Neuronal stem cell (in vitro differentiated cells): ENCODE measurements around the gene LPP.
"Not testable (repeated sequence)": the region's sequence is repeated elsewhere in the genome, so short reads cannot be mapped to it uniquely, and the experiment has no call there.

Source experiments
- DNase-seq: peaks from one replicate; pipeline ENCODE4 v3.0.0-alpha.2; 2013; ENCODE audit warnings: low spot score
- H2AFZ ChIP-seq: one replicate; pipeline ENCODE4 v1.6.1; 2013; ENCODE audit warnings: mild to moderate bottlenecking, low read length, inconsistent platforms
- H2AK5ac ChIP-seq: 2 replicates; pipeline ENCODE4 v1.6.1; 2013; ENCODE audit warnings: low read depth, mild to moderate bottlenecking, inconsistent platforms, low read length, moderate library complexity, mixed read lengths
- H2BK120ac ChIP-seq: 2 replicates; pipeline ENCODE4 v1.6.1; 2013; ENCODE audit warnings: low read depth, mild to moderate bottlenecking, inconsistent platforms, low read length, moderate library complexity, mixed read lengths
- H2BK12ac ChIP-seq: one replicate; pipeline ENCODE4 v1.6.1; 2013; ENCODE audit warnings: low read length, inconsistent platforms
- H2BK15ac ChIP-seq: 2 replicates; pipeline ENCODE4 v1.6.1; 2013; ENCODE audit warnings: mild to moderate bottlenecking, low read length, inconsistent platforms, mixed read lengths
- H2BK5ac ChIP-seq: one replicate; pipeline ENCODE4 v1.6.1; 2013; ENCODE audit warnings: inconsistent platforms, mild to moderate bottlenecking, low read length, moderate library complexity
- H3K14ac ChIP-seq: one replicate; pipeline ENCODE4 v1.6.1; 2013; ENCODE audit warnings: low read length, inconsistent platforms
- H3K18ac ChIP-seq: 2 replicates; pipeline ENCODE4 v1.6.1; 2013; ENCODE audit warnings: low read length, inconsistent platforms
- H3K23ac ChIP-seq: 2 replicates; pipeline ENCODE4 v1.6.1; 2013; ENCODE audit warnings: low read depth, mild to moderate bottlenecking, mixed read lengths, low read length, inconsistent platforms; ENCODE audit not compliant: poor library complexity
- H3K27ac ChIP-seq: replicated peaks from 3 replicates; pipeline ENCODE4 v1.5.1; 2013; ENCODE audit warnings: low read length, inconsistent platforms
- H3K27me3 ChIP-seq, 3 experiments: 2 replicates each; pipeline ENCODE4 v1.6.1; 2013; ENCODE audit warnings: low read length in 3 of 3, mild to moderate bottlenecking in 2 of 3, inconsistent platforms in 1 of 3, low read depth in 1 of 3, mixed read lengths in 1 of 3, moderate library complexity in 1 of 3; ENCODE audit not compliant: control insufficient read depth in 3 of 3, insufficient read depth in 3 of 3
- H3K36me3 ChIP-seq, 2 donors: replicated peaks in 1 of 2; 2 replicates each; pipeline ENCODE4 v1.6.1; 2013; ENCODE audit warnings: low read length in 2 of 2; ENCODE audit not compliant: control insufficient read depth in 2 of 2, insufficient read depth in 2 of 2
- H3K4ac ChIP-seq: 2 replicates; pipeline ENCODE4 v1.6.1; 2013; ENCODE audit warnings: inconsistent platforms, mild to moderate bottlenecking, low read length, moderate library complexity
- H3K4me1 ChIP-seq, 2 donors: 1 replicate in 1 of 2; 2 replicates in 1 of 2; pipeline ENCODE4 v1.6.1; 2013; ENCODE audit warnings: low read length in 2 of 2, low read depth in 1 of 2; ENCODE audit not compliant: control insufficient read depth in 2 of 2, insufficient read depth in 1 of 2
- H3K4me2 ChIP-seq: one replicate; pipeline ENCODE4 v1.6.1; 2013; ENCODE audit warnings: mild to moderate bottlenecking, low read length, inconsistent platforms; ENCODE audit not compliant: insufficient read depth, poor library complexity, severe bottlenecking
- H3K4me3 ChIP-seq, 2 donors: 2 replicates each; pipeline ENCODE4 v1.5.1; 2013; ENCODE audit warnings: low read length in 2 of 2, mild to moderate bottlenecking in 2 of 2, inconsistent platforms in 1 of 2, moderate library complexity in 1 of 2
- H3K79me1 ChIP-seq: one replicate; pipeline ENCODE4 v1.6.1; 2013; ENCODE audit warnings: low read depth, mild to moderate bottlenecking, inconsistent platforms, low read length, moderate library complexity
- H3K9ac ChIP-seq: one replicate; pipeline ENCODE4 v1.6.1; 2013; ENCODE audit warnings: mild to moderate bottlenecking, low read depth, low read length, inconsistent platforms; ENCODE audit not compliant: poor library complexity
- H3K9me3 ChIP-seq, 2 donors: replicated peaks in 1 of 2; 2 replicates each; pipeline versions ENCODE3 to v1.6.1; 2013; ENCODE audit warnings: low read length in 2 of 2, mild to moderate bottlenecking in 2 of 2, inconsistent platforms in 1 of 2, low read depth in 1 of 2, mixed read lengths in 1 of 2, moderate library complexity in 1 of 2; ENCODE audit not compliant: control insufficient read depth in 2 of 2, insufficient read depth in 1 of 2
- H4K8ac ChIP-seq: one replicate; pipeline ENCODE4 v1.6.1; 2013; ENCODE audit warnings: low read depth, mild to moderate bottlenecking, inconsistent platforms, low read length, moderate library complexity
- H4K91ac ChIP-seq: one replicate; pipeline ENCODE4 v1.6.1; 2013; ENCODE audit warnings: low read length, low read depth, mild to moderate bottlenecking, inconsistent platforms; ENCODE audit not compliant: poor library complexity
- whole genome bisulfite sequencing, 2 donors: extraction: QIAGEN DNeasy Blood & Tissue Kit; methylation state at CpG; one replicate each; pipeline ENCODE4 v1.1.7; 2013; ENCODE audit warnings: missing lambda C conversion rate in 2 of 2, mixed read lengths in 1 of 2; ENCODE audit not compliant: insufficient read length in 2 of 2, insufficient replicate concordance in 1 of 2; ENCODE audit errors: extremely low coverage in 2 of 2; 5-methylcytosine and 5-hydroxymethylcytosine counted together

Gene LPP

GRCh38 chr3:188445175-188445574 lies 291.2 kb downstream of the LPP start:
- not testable (repeated sequence) for H3K23ac ChIP-seq, H2BK12ac ChIP-seq, H3K27ac ChIP-seq, H3K18ac ChIP-seq, H2BK120ac ChIP-seq, H4K8ac ChIP-seq, H3K4me2 ChIP-seq, H3K9ac ChIP-seq, H3K9me3 ChIP-seq, H3K4ac ChIP-seq, DNase-seq, H3K4me3 ChIP-seq, H3K4me1 ChIP-seq, H4K91ac ChIP-seq, H2BK5ac ChIP-seq, H3K79me1 ChIP-seq, H3K36me3 ChIP-seq, H2AK5ac ChIP-seq, H2BK15ac ChIP-seq, H3K14ac ChIP-seq, H3K27me3 ChIP-seq, H2AFZ ChIP-seq
- no CpG with 5 or more reads among the region's 4 CpGs for WGBS, 2 donors

- DNase-seq, result no peak
- no CpG with 5 or more reads among the region's 5 CpGs for WGBS, 2 donors
Observed at GRCh38 chr3:188446014-188446413, 292.1 kb downstream of the LPP start.

GRCh38 chr3:188446766-188447165 lies 292.8 kb downstream of the LPP start:
- no peaks in the 10 kb centered on the region for H3K4me1 ChIP-seq
- no peak overlapping the region for H4K91ac ChIP-seq
- DNase-seq, result no peak

More at GRCh38 chr3:188446014-188446413, 292.1 kb downstream of the LPP start:
- Histone ChIP-seq H4K8ac (no peak overlapping the region), H4K91ac (no peak overlapping the region), H3K4me1 (no peaks in the 10 kb centered on the region), H3K79me1 (no peaks in the 10 kb centered on the region), H2BK15ac (no peak overlapping the region), H3K36me3 (no peaks in the 10 kb centered on the region), H3K4ac (no peak overlapping the region), H2BK120ac (no peak overlapping the region), H3K9ac (no peak overlapping the region), H2BK12ac (no peak overlapping the region), H2AK5ac (no peak overlapping the region), H3K18ac (no peak overlapping the region), H2BK5ac (no peak overlapping the region), H3K9me3 (no peaks in the 10 kb centered on the region), H3K27ac (no peak overlapping the region), H2AFZ (no peak overlapping the region), H3K4me3 (no peak overlapping the region), H3K4me2 (no peak overlapping the region), H3K14ac (no peak overlapping the region), H3K27me3 (no peaks in the 10 kb centered on the region), H3K23ac (no peak overlapping the region)

DNA sequence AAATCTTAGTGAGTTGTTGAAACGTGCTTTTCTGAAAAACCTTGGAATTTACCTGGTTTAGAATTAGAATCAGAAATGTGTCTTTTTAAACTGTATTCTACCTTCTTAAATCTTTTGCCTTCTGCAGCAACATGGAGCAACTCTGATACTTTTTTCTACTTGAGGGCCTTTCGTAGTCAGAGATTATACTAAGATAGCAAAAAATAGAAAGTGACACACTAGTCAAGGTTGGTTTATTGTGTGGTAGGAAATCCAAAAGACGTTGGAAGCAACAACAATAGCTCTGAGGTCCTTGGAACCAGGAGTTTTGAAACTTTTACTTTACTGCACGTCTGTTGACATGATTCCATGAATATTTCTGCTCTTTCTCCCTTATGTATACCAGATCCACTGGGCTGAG lies 294.9 kb downstream of the LPP start:
- H4K8ac ChIP-seq, result no peak overlapping the region
- no peak overlapping the region for H3K18ac ChIP-seq
- H3K4me1 ChIP-seq, result peaks cover 0 to 8% of the 10 kb centered on the region in 2 donors
- no peak overlapping the region for H3K14ac ChIP-seq
- no peak overlapping the region for H3K4ac ChIP-seq
- no peaks in the 10 kb centered on the region for H3K27me3 ChIP-seq
- no peak overlapping the region for H3K9ac ChIP-seq
- H2BK120ac ChIP-seq, result no peak overlapping the region
- WGBS, 2 donors, result no CpG with 5 or more reads among the region's 4 CpGs
- no peaks in the 10 kb centered on the region for H3K9me3 ChIP-seq
- H2BK12ac ChIP-seq, result no peak overlapping the region
- H2BK5ac ChIP-seq, result no peak overlapping the region
- no peaks in the 10 kb centered on the region for H3K36me3 ChIP-seq
- H3K79me1 ChIP-seq, result no peaks in the 10 kb centered on the region
- no peak overlapping the region for H3K23ac ChIP-seq
- no peak overlapping the region for H2AFZ ChIP-seq
- H3K4me3 ChIP-seq, result no peak overlapping the region
- no peak overlapping the region for H3K4me2 ChIP-seq
- H2BK15ac ChIP-seq, result no peak overlapping the region
- no peak for DNase-seq
- H4K91ac ChIP-seq, result no peak overlapping the region
- no peak overlapping the region for H2AK5ac ChIP-seq
- H3K27ac ChIP-seq, result no peak overlapping the region

More at GRCh38 chr3:188446766-188447165, 292.8 kb downstream of the LPP start:
- H2BK12ac ChIP-seq, result no peak overlapping the region
- H3K14ac ChIP-seq, result no peak overlapping the region
- H2BK120ac ChIP-seq, result no peak overlapping the region
- H2BK15ac ChIP-seq, result no peak overlapping the region
- H3K4ac ChIP-seq, result no peak overlapping the region
- H3K36me3 ChIP-seq, result no peaks in the 10 kb centered on the region
- no peak overlapping the region for H2AK5ac ChIP-seq
- no peaks in the 10 kb centered on the region for H3K27me3 ChIP-seq
- no peak overlapping the region for H3K4me2 ChIP-seq
- no CpG with 5 or more reads among the region's 3 CpGs for WGBS, 2 donors
- no peak overlapping the region for H3K9ac ChIP-seq
- no peaks in the 10 kb centered on the region for H3K79me1 ChIP-seq
- H3K18ac ChIP-seq, result no peak overlapping the region
- no peak overlapping the region for H3K27ac ChIP-seq
- H3K9me3 ChIP-seq, result no peaks in the 10 kb centered on the region
- no peak overlapping the region for H3K4me3 ChIP-seq
- no peak overlapping the region for H2AFZ ChIP-seq
- H4K8ac ChIP-seq, result no peak overlapping the region
- H2BK5ac ChIP-seq, result no peak overlapping the region
- no peak overlapping the region for H3K23ac ChIP-seq
